K562 (cell line): ENCODE data around the gene ARHGEF9. TPM values are rescaled to one million over a fixed set of nuclear protein-coding genes. Genes with fewer than 3 reads are reported as not detected.

Experiments used
- ATAC-seq: fragments of 200-7000 bp; cut with Tn5 transposase; 3 replicates; pipeline ENCODE4 v1.9.1; 2020; ENCODE audit warnings: moderate library complexity
- Bru-seq: library from RNA; stranded (reverse); fragments of 400-500 nt; gene quantifications from one replicate; lab custom pipeline; 2021; lab: Mats Ljungman, UMichigan
- BruChase-seq, 2 experiments: library from RNA; stranded (reverse); fragments of 400-500 nt; gene quantifications; one replicate each; lab custom pipeline; 2021; lab: Mats Ljungman, UMichigan
- BruUV-seq: library from RNA; stranded (reverse); fragments of 400-500 nt; replicated peaks from 2 replicates; lab custom pipeline; 2021; lab: Mats Ljungman, UMichigan
- CTCF ChIA-PET: fragments of 300-600 bp; formaldehyde crosslinking; extraction: SDS; loops from one replicate; lab custom pipeline; 2021; ENCODE audit warnings: low intra/inter-chr PET ratio; lab: Yijun Ruan, JAX
- POLR2A ChIA-PET: fragments of 300-600, 350-650 bp; sonication (Branson Sonifier 250); formaldehyde crosslinking; extraction: SDS; loops from one replicate; lab custom pipeline; 2021; ENCODE audit warnings: antibody characterized with exemption, inconsistent platforms; lab: Yijun Ruan, JAX
- DNase-seq, 4 experiments: peaks; one replicate each; pipeline versions ENCODE4 v3.0.0 to v3.0.0-alpha.2; 2011 to 2018; ENCODE audit warnings: low spot score in 3 of 4, mixed read lengths in 3 of 4; ENCODE audit errors: extremely low read depth in 1 of 4
- FAIRE-seq: peaks from 2 replicates; lab custom pipeline; 2011; peaks lifted over from hg19 to GRCh38; lab: Jason Lieb, UNC
- H2AFZ ChIP-seq: 2 replicates; pipeline ENCODE4 v1.6.0; 2011; ENCODE audit warnings: low read depth, low read length, control low read depth, inconsistent platforms
- H3K27ac ChIP-seq: fragments of 200-600 bp; 3 replicates; pipeline ENCODE4 v1.8.0; 2011; ENCODE audit warnings: low read depth, mild to moderate bottlenecking, control low read depth, inconsistent platforms, low read length, moderate library complexity, mixed read lengths; ENCODE audit errors: extremely low read depth
- H3K27me3 ChIP-seq, 2 experiments: fragments of 300-600 bp in 1 of 2; 2 replicates in 1 of 2; 3 replicates in 1 of 2; pipeline versions ENCODE4 v1.6.0 to v1.8.0; 2011; ENCODE audit warnings: inconsistent platforms in 2 of 2, low read length in 2 of 2, mild to moderate bottlenecking in 1 of 2, mixed read lengths in 1 of 2, moderate library complexity in 1 of 2; ENCODE audit not compliant: control insufficient read depth in 2 of 2, insufficient read depth in 2 of 2
- H3K36me3 ChIP-seq: fragments of 300-600 bp; 3 replicates; pipeline ENCODE4 v1.8.0; 2011; ENCODE audit warnings: mild to moderate bottlenecking, low read length, inconsistent platforms; ENCODE audit not compliant: control insufficient read depth, insufficient read depth
- H3K4me1 ChIP-seq, 2 experiments: fragments of 200-600 bp in 1 of 2; replicated peaks in 1 of 2; 2 replicates in 1 of 2; 3 replicates in 1 of 2; pipeline versions ENCODE4 v1.5.1 to v1.8.0; 2011; ENCODE audit warnings: inconsistent platforms in 2 of 2, low read length in 2 of 2, mild to moderate bottlenecking in 1 of 2, mixed read lengths in 1 of 2, moderate library complexity in 1 of 2; ENCODE audit not compliant: control insufficient read depth in 2 of 2, insufficient read depth in 2 of 2
- H3K4me2 ChIP-seq: 2 replicates; pipeline ENCODE4 v1.6.1; 2011; ENCODE audit warnings: low read length, control low read depth, inconsistent platforms, mixed read lengths; ENCODE audit not compliant: insufficient read depth
- H3K4me3 ChIP-seq: fragments of 200-600 bp; sonication (generic), shearing (Covaris generic); 2 replicates; pipeline ENCODE4 v1.5.1; 2016; ENCODE audit warnings: control low read depth, inconsistent platforms
- H3K79me2 ChIP-seq: fragments of 200-600 bp; 3 replicates; pipeline ENCODE4 v1.8.0; 2011; ENCODE audit warnings: low read length, inconsistent platforms; ENCODE audit not compliant: control insufficient read depth, insufficient read depth
- H3K9ac ChIP-seq, 2 experiments: 2 replicates each; pipeline versions ENCODE4 v1.6.0 to v1.6.1; 2011; ENCODE audit warnings: low read depth in 2 of 2, low read length in 2 of 2, control low read depth in 1 of 2, inconsistent platforms in 1 of 2, mild to moderate bottlenecking in 1 of 2, mixed read lengths in 1 of 2; ENCODE audit not compliant: insufficient read depth in 1 of 2
- H3K9me1 ChIP-seq: one replicate; pipeline ENCODE4 v1.6.0; 2011; ENCODE audit warnings: inconsistent platforms, mild to moderate bottlenecking, low read length, moderate library complexity; ENCODE audit not compliant: control insufficient read depth, insufficient read depth
- H3K9me3 ChIP-seq: replicated peaks from 2 replicates; pipeline ENCODE4 v1.5.1; 2011; ENCODE audit warnings: low read depth, low read length, inconsistent platforms; ENCODE audit not compliant: control insufficient read depth, insufficient read depth
- H4K20me1 ChIP-seq: replicated peaks from 2 replicates; pipeline ENCODE4 v1.6.1; 2011; ENCODE audit warnings: low read length, inconsistent platforms, mixed read lengths; ENCODE audit not compliant: control insufficient read depth, insufficient read depth
- MAFG ChIP-seq: fragments of 450-650 bp; conservative IDR thresholded peaks from 2 replicates; pipeline ENCODE4 v1.6.1; 2016; ENCODE audit warnings: missing genetic modification characterization, missing compliant biosample characterization
- RNF2 ChIP-seq: sonication (generic); IDR thresholded peaks from 2 replicates; pipeline ENCODE4 v1.6.1; 2016
- SPI1 ChIP-seq: IDR thresholded peaks from 2 replicates; pipeline ENCODE4 v1.6.1; 2011; ENCODE audit warnings: low read depth, low read length, control low read depth, borderline replicate concordance
- WHSC1 ChIP-seq: IDR thresholded peaks from one replicate; pipeline ENCODE4 v1.6.1; 2012; ENCODE audit warnings: low read length, control low read depth, inconsistent platforms
- ZNF175 ChIP-seq: fragments of 200-800 bp; sonication (Bioruptor generic); IDR thresholded peaks from 2 replicates; pipeline ENCODE4 v1.6.1; 2016; ENCODE audit warnings: low read depth, mild to moderate bottlenecking, missing genetic modification characterization, missing compliant biosample characterization
- ZNF316 ChIP-seq: fragments of 450-650 bp; IDR thresholded peaks from 2 replicates; pipeline ENCODE4 v1.6.1; 2016
- ZNF644 ChIP-seq: fragments of 200-800 bp; sonication (Bioruptor generic); IDR thresholded peaks from 2 replicates; pipeline ENCODE4 v1.6.1; 2016; ENCODE audit warnings: low read depth, missing genetic modification characterization, missing compliant biosample characterization
- WGBS: fragments of 100-300 bp; shearing (Covaris generic); methylation state at CpG from one replicate; pipeline ENCODE4 v1.1.6; 2016; ENCODE audit warnings: low coverage, mixed read lengths; ENCODE audit not compliant: insufficient coverage; ENCODE audit errors: missing lambda C conversion rate; 5-methylcytosine and 5-hydroxymethylcytosine counted together
- in situ Hi-C: fragments of 300-500 bp; cut with MboI; formaldehyde crosslinking; loops from 4 replicates; pipeline ENCODE4 v1.15.0; 2018; ENCODE audit warnings: inconsistent platforms, mixed read lengths
- intact Hi-C: fragments of 100-400 bp; cut with micrococcal nuclease; formaldehyde crosslinking; loops from 2 replicates; pipeline ENCODE4 v1.14.2; 2022
- long read RNA-seq, 3 experiments: library from polyadenylated mRNA in 2 of 3; library from RNA in 1 of 3; unstranded in 2 of 3; stranded (forward) in 1 of 3; transcript quantifications; one replicate each; pipeline ENCODE4 v2.0.0, GENCODE V29; 2019 to 2022
- polyA minus RNA-seq, 3 experiments: library from RNA; depleted of rRNA, polyadenylated mRNA; stranded (reverse); fragments of >200 nt; gene quantifications; 2 replicates each; pipeline ENCODE4 v1.2.3, GENCODE V29; 2011
- polyA plus RNA-seq, 8 experiments: library from polyadenylated mRNA; depleted of rRNA in 4 of 8; stranded (reverse) in 5 of 8; unstranded in 3 of 8; fragments of >200 nt; fragmentation: Nextera tagmentation in 2 of 8; fragmentation: Illumina TruSeq in 1 of 8; extraction: Ambion mirVana in 2 of 8; extraction: Trizol in 1 of 8; gene quantifications; 2 replicates each; pipeline versions ENCODE4 v1.2.1 to v1.2.3, GENCODE V29; 2011 to 2014; ENCODE audit warnings: inconsistent platforms in 1 of 8, missing spikeins in 1 of 8
- total RNA-seq, 7 experiments: library from RNA; depleted of rRNA in 6 of 7; stranded (reverse); fragments of >200 nt in 6 of 7; fragmentation: Illumina TruSeq in 2 of 7; extraction: Trizol in 2 of 7; gene quantifications; 2 replicates each; pipeline versions ENCODE4 v1.2.1 to v1.2.3, GENCODE V29; 2011 to 2021; ENCODE audit warnings: low replicate concordance in 1 of 7
- TF ChIP-seq, protein P1 (sequence below): fragments of 450-650 bp; conservative IDR thresholded peaks from 2 replicates; pipeline ENCODE4 v1.6.1; 2016; ENCODE audit warnings: missing genetic modification characterization, low read depth, mild to moderate bottlenecking, missing compliant biosample characterization, moderate library complexity
- TF ChIP-seq, protein P2 (sequence below): fragments of 450-650 bp; formaldehyde crosslinking; IDR thresholded peaks from 2 replicates; pipeline ENCODE4 v1.4.0; 2020; ENCODE audit warnings: mild to moderate bottlenecking, mixed read lengths
- TF ChIP-seq, protein P3 (sequence below): fragments of 250-450 bp; sonication (Bioruptor Pico); IDR thresholded peaks from 2 replicates; pipeline ENCODE4 v1.5.0; 2020; ENCODE audit warnings: mild to moderate bottlenecking

Gene ARHGEF9
- total RNA-seq (2011; cell fraction: chromatin; rRNA removed; ENCODE audit: low replicate concordance): 0.56 TPM in 1 of 2 replicates, not detected in the other
- 0.17 TPM in 1 of 2 replicates, not detected in the other for total RNA-seq (2011; cell fraction: nucleolus; rRNA removed)
- 1.0 TPM in 1 of 2 replicates, not detected in the other for total RNA-seq (2011; cell fraction: nucleoplasm; rRNA removed)
- total RNA-seq (2014; rRNA removed) (0.23 TPM in 1 of 2 replicates, not detected in the other), total RNA-seq (2014; rRNA removed; fragmentation: Illumina TruSeq; extraction: Trizol) (0.15 TPM in 1 of 2 replicates, not detected in the other), total RNA-seq (2015; rRNA removed; fragmentation: Illumina TruSeq; extraction: Trizol) (0.11 TPM in 2 replicates), total RNA-seq (2021) (0.24 and 0.25 TPM in 2 replicates), polyA plus RNA-seq (2011; rRNA removed) (0.05 and 0.20 TPM in 2 replicates), polyA plus RNA-seq (2014; fragmentation: Illumina TruSeq; extraction: Trizol) (0.10 and 0.35 TPM in 2 replicates), polyA plus RNA-seq (2014; fragmentation: Nextera tagmentation; extraction: Ambion mirVana) (not detected), polyA plus RNA-seq (2014; rRNA removed) (0.03 and 0.09 TPM in 2 replicates), polyA minus RNA-seq (2011; rRNA and poly(A)+ RNA removed) (0.15 TPM in 1 of 2 replicates, not detected in the other), Bru-seq, nascent RNA (percentile 15 among the genes with signal in this experiment), BruChase-seq, experiment 1, labeled RNA remaining after a 2-hour chase (percentile 16 among the genes with signal in this experiment), BruChase-seq, experiment 2, labeled RNA remaining after a 6-hour chase (percentile 15 among the genes with signal in this experiment)
- polyA plus RNA-seq (2011; cell fraction: cytosol; rRNA removed): 0.01 TPM in 1 of 2 replicates, not detected in the other
- 0.03 and 0.18 TPM in 2 replicates for polyA plus RNA-seq (2011; cell fraction: nucleus; rRNA removed)
- polyA plus RNA-seq (2012): 0.14 and 0.50 TPM in 2 replicates
- not detected in 2 replicates for polyA minus RNA-seq (2011; cell fraction: cytosol; rRNA and poly(A)+ RNA removed)
- 0.13 TPM in 1 of 2 replicates, not detected in the other for polyA minus RNA-seq (2011; cell fraction: nucleus; rRNA and poly(A)+ RNA removed)
- long read RNA-seq, experiment 1, partial matches to known transcripts: 1 of 1 reads
- long read RNA-seq, experiment 1, other reads (novel, unspliced or antisense): 0 of 1 reads
- long read RNA-seq, experiment 2: 0 reads
- long read RNA-seq, experiment 3: 0 reads

DNA sequence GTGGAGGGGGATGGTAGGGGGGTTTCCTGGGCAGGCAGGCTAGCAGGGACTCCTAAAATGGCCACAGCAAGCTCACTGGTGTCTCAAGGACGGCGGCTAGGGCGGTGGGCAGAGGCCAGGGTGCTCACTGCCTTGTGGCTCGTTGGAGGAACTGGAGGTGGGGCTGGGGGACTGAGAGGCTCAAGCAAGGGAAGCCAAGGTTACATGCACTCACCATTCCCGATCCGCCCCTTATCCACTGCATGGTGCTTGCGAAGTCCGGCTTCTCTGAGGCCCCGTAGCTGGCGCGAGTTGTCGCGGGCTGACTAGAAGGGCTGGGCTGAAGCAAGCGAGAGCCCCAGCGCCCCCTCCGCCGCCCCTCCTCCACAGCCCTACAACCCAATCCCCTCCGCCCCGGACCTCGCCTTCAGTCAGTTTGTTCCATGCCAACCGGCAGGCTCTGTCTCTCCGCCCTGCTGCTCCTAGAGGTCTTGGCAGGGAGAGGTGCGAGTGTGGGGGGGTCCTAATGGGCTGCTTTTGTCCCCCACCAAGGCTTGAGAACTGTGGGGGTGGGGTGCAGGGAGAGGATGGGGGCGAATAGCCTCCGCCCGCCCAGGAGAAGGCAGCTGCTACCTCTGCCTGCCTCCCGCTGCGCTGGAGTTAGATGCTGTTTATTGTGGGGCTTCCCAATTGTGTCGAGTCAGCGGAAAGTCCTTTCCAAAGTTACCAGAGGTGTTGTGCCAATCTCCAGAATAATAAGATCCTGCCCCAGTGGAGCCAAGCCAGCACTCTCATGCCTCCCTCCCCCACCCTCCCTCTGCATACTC, at the start of gene ARHGEF9:
Gene ARHGEF9 (minus strand): TSS at position 313 of the 806 bp plus-strand sequence. CDS start 69 bp downstream, at position 244.
- CTCF ChIA-PET: no interaction called here
- no peaks in the 10 kb centered on the region for H3K4me1 ChIP-seq
- in situ Hi-C loops: no loop called here
- no peaks in the 10 kb centered on the region for H4K20me1 ChIP-seq
- no peaks in the 10 kb centered on the region for H3K27me3 ChIP-seq
- no peaks in the 10 kb centered on the region for H3K9me1 ChIP-seq
- H3K79me2 ChIP-seq: no peaks in the 10 kb centered on the region
- WGBS: 6% methylated on average over 11 of the region's 30 CpGs
- POLR2A ChIA-PET: no interaction called here
- H3K4me3 ChIP-seq: no peak within 1 kb of the TSS
- BruUV-seq: no TSS peak
- H3K9ac ChIP-seq: no peak within 1 kb of the TSS
- ATAC-seq (no peak), FAIRE-seq (no peak), DNase-seq (no peak)
- intact Hi-C loops: no loop called here
- no peaks in the 10 kb centered on the region for H3K36me3 ChIP-seq
- H3K27ac ChIP-seq: no peak within 1 kb of the TSS
- no peak within 1 kb of the TSS for H2AFZ ChIP-seq
- no peak within 1 kb of the TSS for H3K4me2 ChIP-seq
- H3K9me3 ChIP-seq: no peaks in the 10 kb centered on the region
- TF ChIP-seq WHSC1: no peak
- no peak for TF ChIP-seq ZNF175
- no peak for TF ChIP-seq ZNF644 (tag)
- no peak for TF ChIP-seq RNF2
- no peak for TF ChIP-seq SPI1
- TF ChIP-seq, protein P1, sequence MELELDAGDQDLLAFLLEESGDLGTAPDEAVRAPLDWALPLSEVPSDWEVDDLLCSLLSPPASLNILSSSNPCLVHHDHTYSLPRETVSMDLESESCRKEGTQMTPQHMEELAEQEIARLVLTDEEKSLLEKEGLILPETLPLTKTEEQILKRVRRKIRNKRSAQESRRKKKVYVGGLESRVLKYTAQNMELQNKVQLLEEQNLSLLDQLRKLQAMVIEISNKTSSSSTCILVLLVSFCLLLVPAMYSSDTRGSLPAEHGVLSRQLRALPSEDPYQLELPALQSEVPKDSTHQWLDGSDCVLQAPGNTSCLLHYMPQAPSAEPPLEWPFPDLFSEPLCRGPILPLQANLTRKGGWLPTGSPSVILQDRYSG (tag): no peak
- TF ChIP-seq, protein P2, sequence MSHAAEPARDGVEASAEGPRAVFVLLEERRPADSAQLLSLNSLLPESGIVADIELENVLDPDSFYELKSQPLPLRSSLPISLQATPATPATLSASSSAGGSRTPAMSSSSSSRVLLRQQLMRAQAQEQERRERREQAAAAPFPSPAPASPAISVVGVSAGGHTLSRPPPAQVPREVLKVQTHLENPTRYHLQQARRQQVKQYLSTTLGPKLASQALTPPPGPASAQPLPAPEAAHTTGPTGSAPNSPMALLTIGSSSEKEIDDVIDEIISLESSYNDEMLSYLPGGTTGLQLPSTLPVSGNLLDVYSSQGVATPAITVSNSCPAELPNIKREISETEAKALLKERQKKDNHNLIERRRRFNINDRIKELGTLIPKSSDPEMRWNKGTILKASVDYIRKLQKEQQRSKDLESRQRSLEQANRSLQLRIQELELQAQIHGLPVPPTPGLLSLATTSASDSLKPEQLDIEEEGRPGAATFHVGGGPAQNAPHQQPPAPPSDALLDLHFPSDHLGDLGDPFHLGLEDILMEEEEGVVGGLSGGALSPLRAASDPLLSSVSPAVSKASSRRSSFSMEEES (CRISPR knock-in tag): no peak
- peak; percentile 41; the same call in 1 of the 2 replicates for TF ChIP-seq MAFG (tag)
- TF ChIP-seq, protein P3, sequence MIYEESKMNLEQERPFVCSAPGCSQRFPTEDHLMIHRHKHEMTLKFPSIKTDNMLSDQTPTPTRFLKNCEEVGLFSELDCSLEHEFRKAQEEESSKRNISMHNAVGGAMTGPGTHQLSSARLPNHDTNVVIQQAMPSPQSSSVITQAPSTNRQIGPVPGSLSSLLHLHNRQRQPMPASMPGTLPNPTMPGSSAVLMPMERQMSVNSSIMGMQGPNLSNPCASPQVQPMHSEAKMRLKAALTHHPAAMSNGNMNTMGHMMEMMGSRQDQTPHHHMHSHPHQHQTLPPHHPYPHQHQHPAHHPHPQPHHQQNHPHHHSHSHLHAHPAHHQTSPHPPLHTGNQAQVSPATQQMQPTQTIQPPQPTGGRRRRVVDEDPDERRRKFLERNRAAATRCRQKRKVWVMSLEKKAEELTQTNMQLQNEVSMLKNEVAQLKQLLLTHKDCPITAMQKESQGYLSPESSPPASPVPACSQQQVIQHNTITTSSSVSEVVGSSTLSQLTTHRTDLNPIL (CRISPR knock-in tag): no peak
- TF ChIP-seq ZNF316: peak; percentile 30; the same call in 1 of the 2 replicates
